SK-N-SH (cell line): ENCODE measurements around the gene EPOP. TPM values are rescaled to one million over a fixed set of nuclear protein-coding genes. Genes with fewer than 3 reads are reported as not detected.

ENCODE experiments used
- CTCF ChIA-PET: fragments of 300-600, 350-600 bp; formaldehyde crosslinking; extraction: SDS; loops from one replicate; lab custom pipeline; 2021; lab: Yijun Ruan, JAX
- POLR2A ChIA-PET: fragments of 350-600 bp; sonication (Branson Sonifier 250); formaldehyde crosslinking; extraction: SDS; loops from one replicate; lab custom pipeline; 2020; ENCODE audit warnings: antibody characterized with exemption, inconsistent platforms; lab: Yijun Ruan, JAX
- DNase-seq: peaks from one replicate; pipeline ENCODE4 v3.0.0; 2012
- H2AFZ ChIP-seq: fragments of 200-600 bp; sonication (generic); 2 replicates; pipeline ENCODE4 v1.8.1; 2016; ENCODE audit warnings: antibody characterized with exemption, mild to moderate bottlenecking, low read depth
- H3F3A ChIP-seq: fragments of 200-600 bp; sonication (generic); replicated peaks from 2 replicates; pipeline ENCODE3; 2016; ENCODE audit warnings: antibody characterized with exemption, mild to moderate bottlenecking; ENCODE audit not compliant: insufficient read depth
- H3K27ac ChIP-seq, 2 experiments: fragments of 200-500 bp in 1 of 2; fragments of 200-600 bp in 1 of 2; sonication (Bioruptor generic) in 1 of 2; sonication (generic), shearing (Covaris generic) in 1 of 2; 2 replicates each; pipeline versions ENCODE4 v1.5.1 to v1.6.1; 2014 to 2016; ENCODE audit warnings: low read depth in 2 of 2, inconsistent platforms in 1 of 2, low read length in 1 of 2, mild to moderate bottlenecking in 1 of 2, mixed read lengths in 1 of 2
- H3K27me3 ChIP-seq: fragments of 200-600 bp; sonication (generic), shearing (Covaris generic); 2 replicates; pipeline ENCODE4 v1.6.1; 2016; ENCODE audit warnings: mixed run types; ENCODE audit not compliant: insufficient read depth
- H3K36me3 ChIP-seq, 2 experiments: fragments of 200-500 bp in 1 of 2; fragments of 200-600 bp in 1 of 2; sonication (Bioruptor generic) in 1 of 2; sonication (generic) in 1 of 2; replicated peaks in 1 of 2; 2 replicates each; pipeline versions ENCODE3 to v1.5.1; 2014 to 2016; ENCODE audit warnings: low read length in 1 of 2, mild to moderate bottlenecking in 1 of 2; ENCODE audit not compliant: insufficient read depth in 2 of 2, control insufficient read depth in 1 of 2
- H3K4me1 ChIP-seq, 2 experiments: fragments of 200-500 bp in 1 of 2; fragments of 200-600 bp in 1 of 2; sonication (Bioruptor generic) in 1 of 2; sonication (generic), shearing (Covaris generic) in 1 of 2; 2 replicates each; pipeline versions ENCODE4 v1.5.1 to v1.6.1; 2014 to 2016; ENCODE audit warnings: low read depth in 1 of 2, low read length in 1 of 2, mixed run types in 1 of 2; ENCODE audit not compliant: insufficient read depth in 2 of 2, control insufficient read depth in 1 of 2
- H3K4me2 ChIP-seq: fragments of 200-600 bp; sonication (generic), shearing (Covaris generic); 2 replicates; pipeline ENCODE4 v1.6.1; 2017; ENCODE audit warnings: mixed run types
- H3K4me3 ChIP-seq, 2 experiments: fragments of 200-500 bp in 1 of 2; fragments of 200-600 bp in 1 of 2; sonication (Bioruptor generic) in 1 of 2; sonication (generic), shearing (Covaris generic) in 1 of 2; 2 replicates each; pipeline versions ENCODE4 v1.5.1 to v1.8.1; 2014 to 2016; ENCODE audit warnings: low read depth in 2 of 2, inconsistent platforms in 1 of 2, low read length in 1 of 2, mild to moderate bottlenecking in 1 of 2, mixed read lengths in 1 of 2, moderate library complexity in 1 of 2
- H3K79me2 ChIP-seq: fragments of 200-600 bp; sonication (generic); 2 replicates; pipeline ENCODE4 v1.8.1; 2017; ENCODE audit warnings: mild to moderate bottlenecking; ENCODE audit not compliant: insufficient read depth
- H3K9ac ChIP-seq: fragments of 200-600 bp; sonication (generic); 2 replicates; pipeline ENCODE4 v1.6.1; 2017; ENCODE audit warnings: mixed run types
- H3K9me2 ChIP-seq: fragments of 200-600 bp; sonication (generic); 2 replicates; pipeline ENCODE4 v1.6.1; 2017; ENCODE audit warnings: mixed run types
- H3K9me3 ChIP-seq: fragments of 200-600 bp; sonication (generic); 2 replicates; pipeline ENCODE4 v1.6.1; 2017; ENCODE audit warnings: mixed run types, mild to moderate bottlenecking, moderate library complexity
- H4K20me1 ChIP-seq: fragments of 200-600 bp; sonication (generic); 2 replicates; pipeline ENCODE4 v1.6.1; 2017; ENCODE audit warnings: mild to moderate bottlenecking, mixed run types; ENCODE audit not compliant: insufficient read depth
- EZH2phosphoT487 ChIP-seq: fragments of 200-600 bp; sonication (generic); IDR thresholded peaks from 2 replicates; pipeline ENCODE4 v1.6.1; 2017; ENCODE audit warnings: low read depth, mixed run types, mild to moderate bottlenecking, antibody characterized with exemption, moderate library complexity, borderline replicate concordance
- FOSL2 ChIP-seq: IDR thresholded peaks from 2 replicates; pipeline ENCODE4 v1.4.0; 2012; ENCODE audit warnings: low read depth, mild to moderate bottlenecking, moderate library complexity, borderline replicate concordance
- FOXJ3 ChIP-seq: sonication (generic); formaldehyde crosslinking; IDR thresholded peaks from 2 replicates; pipeline ENCODE4 v1.5.1; 2020; ENCODE audit warnings: mild to moderate bottlenecking, missing genetic modification reagents
- FOXM1 ChIP-seq: IDR thresholded peaks from 2 replicates; pipeline ENCODE4 v1.4.0; 2012; ENCODE audit warnings: low read depth, mild to moderate bottlenecking
- MAX ChIP-seq: IDR thresholded peaks from 2 replicates; pipeline ENCODE4 v1.4.0; 2012; ENCODE audit warnings: low read depth
- NRF1 ChIP-seq: IDR thresholded peaks from 2 replicates; pipeline ENCODE4 v1.6.1; 2012; ENCODE audit warnings: low read depth, mild to moderate bottlenecking, low read length
- PBX3 ChIP-seq: IDR thresholded peaks from 2 replicates; pipeline ENCODE4; 2012
- RAD21 ChIP-seq: IDR thresholded peaks from 2 replicates; pipeline ENCODE4 v1.6.1; 2012; ENCODE audit warnings: mild to moderate bottlenecking, low read length
- RFX5 ChIP-seq: IDR thresholded peaks from 2 replicates; pipeline ENCODE4 v1.6.1; 2012; ENCODE audit warnings: mild to moderate bottlenecking, improper control_type of control experiment, low read length
- TEAD4 ChIP-seq: IDR thresholded peaks from 2 replicates; pipeline ENCODE4 v1.4.0; 2012; ENCODE audit warnings: mild to moderate bottlenecking, borderline replicate concordance; ENCODE audit not compliant: insufficient read depth
- USF1 ChIP-seq: IDR thresholded peaks from 2 replicates; pipeline ENCODE4 v1.4.0; 2012; ENCODE audit warnings: low read depth, borderline replicate concordance
- ZBTB33 ChIP-seq: IDR thresholded peaks from 2 replicates; pipeline ENCODE4 v1.4.0; 2012; ENCODE audit warnings: low read depth, borderline replicate concordance
- whole genome bisulfite sequencing: methylation state at CpG from one replicate; pipeline ENCODE4 v1.1.6; 2017; ENCODE audit warnings: low lambda C conversion rate; 5-methylcytosine and 5-hydroxymethylcytosine counted together
- polyA plus RNA-seq, 3 experiments: library from polyadenylated mRNA; depleted of rRNA; stranded (reverse); fragments of >200 nt; gene quantifications; 2 replicates each; pipeline ENCODE4 v1.2.3, GENCODE V29; 2012
- TF ChIP-seq, protein P1 (sequence below): fragments of 200-600 bp; sonication (generic); IDR thresholded peaks from 2 replicates; pipeline ENCODE4 v1.6.1; 2017; ENCODE audit warnings: antibody characterized with exemption, mild to moderate bottlenecking, moderate library complexity
- TF ChIP-seq, protein P2 (sequence below): fragments of 150-350 bp; IDR thresholded peaks from 2 replicates; pipeline ENCODE4 v1.6.1; 2016; ENCODE audit warnings: mild to moderate bottlenecking, low read depth, low read length

The EPOP gene
- polyA plus RNA-seq, 1 of the 3 experiments (the other 2 are of a cell fraction), result 3.1 TPM

DNA sequence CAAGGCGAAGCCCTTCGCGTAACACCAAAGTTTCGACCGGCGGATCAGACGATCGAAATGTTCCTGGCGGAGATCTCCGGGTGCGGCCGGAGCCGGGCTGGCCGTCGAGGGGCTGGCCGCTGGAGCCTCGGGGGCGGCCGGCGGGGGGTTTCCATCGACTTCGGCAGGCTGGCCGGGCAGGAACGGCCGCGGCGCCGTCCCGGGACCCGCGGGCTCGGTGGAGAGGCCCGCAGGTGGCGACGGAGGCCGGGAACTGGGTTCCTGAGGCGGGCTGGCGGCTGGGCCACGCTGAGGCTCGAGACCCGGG is 1.1 kb downstream of the EPOP start:
- peak; percentile 69 for DNase-seq
- Histone ChIP-seq H3K4me3 (peak overlapping the region; percentile 71 to 77), H3K27ac (no peak overlapping the region), H3F3A (peaks cover 4% of the 10 kb centered on the region), H3K9ac (peak overlapping the region; percentile 76; the same call in 1 of the 2 replicates), H3K4me1 (peaks cover 0 to 19% of the 10 kb centered on the region in 2 experiments; a peak in 1 of 4 replicates), H3K9me3 (no peaks in the 10 kb centered on the region), H4K20me1 (no peaks in the 10 kb centered on the region), H3K79me2 (no peaks in the 10 kb centered on the region), H3K36me3 (no peaks in the 10 kb centered on the region), H3K27me3 (no peaks in the 10 kb centered on the region), H3K4me2 (peak overlapping the region; percentile 97), H2AFZ (peak overlapping the region; percentile 78; the same call in 1 of the 2 replicates), H3K9me2 (no peaks in the 10 kb centered on the region)
- WGBS, result 40% methylated on average over 26 of the region's 41 CpGs
- TF ChIP-seq EZH2phosphoT487, result no peak
- no peak for TF ChIP-seq FOSL2
- no peak for TF ChIP-seq PBX3
- peak; percentile 13; the same call in 1 of the 2 replicates for TF ChIP-seq RAD21
- no peak for TF ChIP-seq TEAD4
- CTCF ChIA-PET, result interaction anchor here (0.7 to 6.7 kb wide), 14 partner anchors 10 to 181 kb away, joined by 3 to 93 read pairs (median 3); partner anchors contain the start of gene CISD3
- POLR2A ChIA-PET, result interaction anchor here (1.2 kb wide), 1 partner anchor 51 kb away, joined by 3 read pairs; no protein-coding TSS in a partner anchor

DNA sequence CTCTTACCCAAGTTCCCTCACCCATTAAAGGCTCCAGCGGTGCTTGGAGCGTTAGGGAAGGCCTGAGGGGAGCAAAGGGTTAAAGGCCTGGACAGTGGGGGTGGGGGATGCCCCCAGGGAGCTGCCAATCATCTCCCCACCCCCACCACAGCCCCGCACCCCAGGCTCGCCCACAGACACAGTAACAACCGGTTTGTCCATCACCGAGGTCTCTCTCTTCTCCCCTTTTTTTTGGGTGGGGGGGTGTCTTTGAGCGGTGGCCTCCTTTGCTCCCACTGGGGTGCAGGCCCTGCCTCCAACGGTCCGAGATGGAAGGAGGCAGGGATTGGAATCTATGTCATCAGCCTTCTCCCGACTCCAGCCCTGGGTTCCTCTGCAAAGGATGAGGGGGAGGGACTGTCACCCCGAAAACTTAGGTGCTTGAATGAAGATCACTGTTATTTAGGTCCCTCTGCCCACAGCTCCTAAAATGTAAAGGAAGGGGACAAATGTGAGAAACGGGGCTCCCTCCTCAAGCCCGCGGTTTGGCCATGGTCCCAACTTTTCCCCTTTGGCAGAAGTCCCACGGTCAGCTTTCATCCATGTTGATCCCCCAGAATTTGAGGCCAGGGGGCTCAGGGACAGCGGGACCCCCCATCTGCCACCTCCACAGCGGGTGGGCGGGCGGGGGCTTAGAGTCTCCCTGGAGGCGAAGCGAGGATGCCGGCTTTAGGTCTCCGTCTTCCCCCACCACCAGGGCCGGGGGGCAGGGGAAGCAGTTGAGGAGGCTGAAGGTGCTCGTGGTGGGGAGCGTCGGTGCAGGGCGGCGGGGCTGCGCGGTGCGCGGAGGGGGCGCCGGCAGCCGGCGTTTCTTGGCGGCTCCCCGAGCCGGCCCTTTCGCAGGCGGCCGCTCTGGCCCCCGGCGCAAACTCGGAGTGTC is 1.7 kb downstream of the EPOP start:
- Histone ChIP-seq H3K4me3 (peak overlapping the region in 1 of 2 experiments; percentile 71; a peak in 2 of 4 replicates), H3F3A (peaks cover 3% of the 10 kb centered on the region), H3K9me3 (no peaks in the 10 kb centered on the region), H2AFZ (no peak overlapping the region), H3K79me2 (no peaks in the 10 kb centered on the region), H3K4me2 (no peak overlapping the region)
- no peak for TF ChIP-seq EZH2phosphoT487
- TF ChIP-seq, protein P1, sequence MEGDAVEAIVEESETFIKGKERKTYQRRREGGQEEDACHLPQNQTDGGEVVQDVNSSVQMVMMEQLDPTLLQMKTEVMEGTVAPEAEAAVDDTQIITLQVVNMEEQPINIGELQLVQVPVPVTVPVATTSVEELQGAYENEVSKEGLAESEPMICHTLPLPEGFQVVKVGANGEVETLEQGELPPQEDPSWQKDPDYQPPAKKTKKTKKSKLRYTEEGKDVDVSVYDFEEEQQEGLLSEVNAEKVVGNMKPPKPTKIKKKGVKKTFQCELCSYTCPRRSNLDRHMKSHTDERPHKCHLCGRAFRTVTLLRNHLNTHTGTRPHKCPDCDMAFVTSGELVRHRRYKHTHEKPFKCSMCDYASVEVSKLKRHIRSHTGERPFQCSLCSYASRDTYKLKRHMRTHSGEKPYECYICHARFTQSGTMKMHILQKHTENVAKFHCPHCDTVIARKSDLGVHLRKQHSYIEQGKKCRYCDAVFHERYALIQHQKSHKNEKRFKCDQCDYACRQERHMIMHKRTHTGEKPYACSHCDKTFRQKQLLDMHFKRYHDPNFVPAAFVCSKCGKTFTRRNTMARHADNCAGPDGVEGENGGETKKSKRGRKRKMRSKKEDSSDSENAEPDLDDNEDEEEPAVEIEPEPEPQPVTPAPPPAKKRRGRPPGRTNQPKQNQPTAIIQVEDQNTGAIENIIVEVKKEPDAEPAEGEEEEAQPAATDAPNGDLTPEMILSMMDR, result no peak
- no peak for TF ChIP-seq FOXJ3 (CRISPR knock-in tag)
- TF ChIP-seq, protein P2, sequence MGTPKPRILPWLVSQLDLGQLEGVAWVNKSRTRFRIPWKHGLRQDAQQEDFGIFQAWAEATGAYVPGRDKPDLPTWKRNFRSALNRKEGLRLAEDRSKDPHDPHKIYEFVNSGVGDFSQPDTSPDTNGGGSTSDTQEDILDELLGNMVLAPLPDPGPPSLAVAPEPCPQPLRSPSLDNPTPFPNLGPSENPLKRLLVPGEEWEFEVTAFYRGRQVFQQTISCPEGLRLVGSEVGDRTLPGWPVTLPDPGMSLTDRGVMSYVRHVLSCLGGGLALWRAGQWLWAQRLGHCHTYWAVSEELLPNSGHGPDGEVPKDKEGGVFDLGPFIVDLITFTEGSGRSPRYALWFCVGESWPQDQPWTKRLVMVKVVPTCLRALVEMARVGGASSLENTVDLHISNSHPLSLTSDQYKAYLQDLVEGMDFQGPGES, result no peak
- TF ChIP-seq USF1, result no peak
- TF ChIP-seq FOXM1, result no peak
- no peak for TF ChIP-seq MAX
- TF ChIP-seq ZBTB33, result no peak
- TF ChIP-seq TEAD4, result no peak
- TF ChIP-seq NRF1, result no peak
- no peak for TF ChIP-seq RFX5
- TF ChIP-seq, all 33 proteins: peak for 0
- Histone ChIP-seq H3K27me3 (no peaks in the 10 kb centered on the region), H3K9me2 (no peaks in the 10 kb centered on the region), H3K36me3 (no peaks in the 10 kb centered on the region), H3K9ac (no peak overlapping the region), H3K4me1 (peaks cover 0 to 19% of the 10 kb centered on the region in 2 experiments; a peak in 1 of 4 replicates), H3K27ac (no peak overlapping the region), H4K20me1 (no peaks in the 10 kb centered on the region)
- ChIA-PET POLR2A (no interaction called here), CTCF (interaction anchor here (0.9 to 6.7 kb wide), 10 partner anchors 9 to 181 kb away, joined by 3 to 93 read pairs (median 3); partner anchors contain the start of gene CISD3)
- WGBS, result 89% methylated on average over 18 of the region's 46 CpGs
- DNase-seq, result no peak
